Pancreas (tissue), 10 donors: ENCODE measurements around the gene ADGRG4. TPM values are rescaled to one million over a fixed set of nuclear protein-coding genes. Genes with fewer than 3 reads are reported as not detected.

Experiments used
- ATAC-seq, 4 donors: fragments of 200-7000 bp; cut with Tn5 transposase; one replicate each; pipeline versions ENCODE4 v1.8.0 to v1.9.1; 2020; ENCODE audit warnings: mild to moderate bottlenecking in 4 of 4, moderate library complexity in 4 of 4
- DNase-seq, 6 donors: peaks; one replicate each; pipeline ENCODE4 v3.0.0-alpha.2; 2020
- FAIRE-seq: peaks from 2 replicates; lab custom pipeline; 2012; peaks lifted over from hg19 to GRCh38; lab: Jason Lieb, UNC
- H3K27ac ChIP-seq, 4 donors: fragments of 200-600 bp; sonication (generic); 1 replicate in 3 of 4; 2 replicates in 1 of 4; pipeline versions ENCODE4 v1.5.0 to v1.8.0; 2020
- H3K27me3 ChIP-seq, 4 donors: fragments of 200-600 bp; one replicate each; pipeline ENCODE4 v1.8.0; 2021
- H3K36me3 ChIP-seq, 3 donors: fragments of 200-600 bp; sonication (generic) in 1 of 3; one replicate each; pipeline versions ENCODE4 v1.5.0 to v1.8.0; 2020 to 2021
- H3K4me1 ChIP-seq, 3 donors: fragments of 200-600 bp; one replicate each; pipeline ENCODE4 v1.8.0; 2021
- H3K4me3 ChIP-seq, 4 donors: fragments of 200-600 bp; sonication (generic) in 2 of 4; one replicate each; pipeline versions ENCODE4 v1.5.0 to v1.8.0; 2020 to 2021
- H3K9me3 ChIP-seq, 4 donors: fragments of 200-600 bp; one replicate each; pipeline ENCODE4 v1.8.0; 2021
- WGBS, 2 donors: extraction: QIAGEN DNeasy Blood & Tissue Kit; methylation state at CpG; one replicate each; pipeline ENCODE4 v1.1.7; 2013; 5-methylcytosine and 5-hydroxymethylcytosine counted together
- intact Hi-C, 3 donors: fragments of 100-400 bp; cut with DNase I; formaldehyde crosslinking; loops; one replicate each; pipeline versions ENCODE4 v1.11.1 to v1.14.2; 2022
- polyA plus RNA-seq, 2 donors: library from polyadenylated mRNA; stranded (reverse); fragments of 200-250 nt; gene quantifications; one replicate each; pipeline ENCODE4 v1.2.3, GENCODE V29; 2013
- total RNA-seq, 6 donors: library from RNA; stranded (reverse); fragmentation: NEBNext Ultra II Directional in 4 of 6; extraction: Animal tissue kit (Norgen Biotek cat#: 25700) in 4 of 6; gene quantifications; one replicate each; pipeline versions ENCODE4 v1.2.1 to v1.2.4, GENCODE V29; 2021 to 2023
- TF ChIP-seq, protein P1 (sequence below), 4 donors: fragments of 200-600 bp; sonication (generic) in 3 of 4; IDR thresholded peaks; one replicate each; pipeline versions ENCODE4 v1.5.0 to v1.8.0; 2021; ENCODE audit warnings: antibody characterized with exemption in 4 of 4
- donor health status: healthy with polysubstance abuse.
- donor health status: DM: no; HTN: no; CAD: no; lungs with moderate emphysema.
- donor health status: DM: no; HTN: no; CAD: no.
- donor health status: control.
- donor health status: control.
- donor health status: Bipolar disorder and iron deficiency.
- donor health status: DM: yes; HTN: yes; CAD: no.
- donor health status: DM: no; HTN: no; CAD: no.
- donor health status: DM: no; HTN: no; CAD: no.
- donor health status: DM: yes; HTN: yes; CAD: no.

ADGRG4 gene
- total and polyA plus RNA-seq, 8 donors: 0.02 TPM; not detected in 7

DNA sequence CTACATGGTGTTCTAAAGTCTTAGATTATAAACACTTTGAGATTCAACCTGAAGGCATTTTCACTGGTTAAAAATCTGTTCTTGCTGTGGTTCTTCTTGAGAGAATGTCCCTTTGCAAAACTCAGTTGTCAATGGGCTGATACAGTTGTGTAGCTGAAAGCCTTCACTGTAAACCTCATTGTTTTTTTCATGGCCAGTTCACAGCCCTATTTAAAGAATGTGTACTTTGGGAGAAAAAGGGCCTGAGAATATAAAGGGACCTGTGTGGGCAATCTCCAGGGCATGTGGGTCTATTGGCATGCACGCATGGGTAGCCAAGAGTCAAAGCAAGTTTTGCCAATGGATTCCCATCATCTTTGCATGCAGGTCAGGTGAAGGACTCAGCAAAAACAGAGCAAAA, 41.8 kb upstream of the ADGRG4 start:
- H3K27me3 ChIP-seq: peaks cover 0 to 13% (median 0%) of the 10 kb centered on the region in 4 donors
- intact Hi-C loops: no loop called here
- H3K36me3 ChIP-seq: no peaks in the 10 kb centered on the region
- H3K9me3 ChIP-seq: no peaks in the 10 kb centered on the region
- FAIRE-seq: no peak
- 70 to 71% methylated on average over 1 of the region's 1 CpG for WGBS, 2 donors
- TF ChIP-seq, protein P1, sequence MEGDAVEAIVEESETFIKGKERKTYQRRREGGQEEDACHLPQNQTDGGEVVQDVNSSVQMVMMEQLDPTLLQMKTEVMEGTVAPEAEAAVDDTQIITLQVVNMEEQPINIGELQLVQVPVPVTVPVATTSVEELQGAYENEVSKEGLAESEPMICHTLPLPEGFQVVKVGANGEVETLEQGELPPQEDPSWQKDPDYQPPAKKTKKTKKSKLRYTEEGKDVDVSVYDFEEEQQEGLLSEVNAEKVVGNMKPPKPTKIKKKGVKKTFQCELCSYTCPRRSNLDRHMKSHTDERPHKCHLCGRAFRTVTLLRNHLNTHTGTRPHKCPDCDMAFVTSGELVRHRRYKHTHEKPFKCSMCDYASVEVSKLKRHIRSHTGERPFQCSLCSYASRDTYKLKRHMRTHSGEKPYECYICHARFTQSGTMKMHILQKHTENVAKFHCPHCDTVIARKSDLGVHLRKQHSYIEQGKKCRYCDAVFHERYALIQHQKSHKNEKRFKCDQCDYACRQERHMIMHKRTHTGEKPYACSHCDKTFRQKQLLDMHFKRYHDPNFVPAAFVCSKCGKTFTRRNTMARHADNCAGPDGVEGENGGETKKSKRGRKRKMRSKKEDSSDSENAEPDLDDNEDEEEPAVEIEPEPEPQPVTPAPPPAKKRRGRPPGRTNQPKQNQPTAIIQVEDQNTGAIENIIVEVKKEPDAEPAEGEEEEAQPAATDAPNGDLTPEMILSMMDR (IDR thresholded peaks at IDR 0.05): no peak
- ATAC-seq: no peak
- no peak for DNase-seq
- H3K4me3 ChIP-seq: no peak overlapping the region
- H3K27ac ChIP-seq: no peak overlapping the region
- no peaks in the 10 kb centered on the region for H3K4me1 ChIP-seq

DNA sequence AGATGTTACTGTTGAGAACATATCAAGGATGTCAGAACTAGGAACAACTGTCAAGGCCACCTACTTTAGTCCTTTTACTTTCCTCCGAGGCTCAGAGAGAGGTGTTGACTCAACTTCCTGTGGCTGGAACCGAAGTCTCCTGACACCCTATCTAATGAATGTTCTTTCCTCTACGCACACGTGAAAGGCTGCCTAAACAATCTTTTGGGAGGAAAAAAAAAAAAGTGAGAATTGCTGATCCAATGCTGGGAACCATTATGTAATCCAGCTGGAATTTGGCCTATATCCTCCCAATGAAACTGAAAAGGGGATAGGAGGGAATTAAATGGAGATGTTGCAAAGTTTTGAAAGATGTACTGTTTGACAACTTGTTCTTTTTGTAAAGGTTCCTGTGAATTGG, 41.2 kb upstream of the ADGRG4 start:
- DNase-seq (no peak), FAIRE-seq (no peak), ATAC-seq (no peak)
- intact Hi-C loops: no loop called here
- TF ChIP-seq, protein P1 (IDR thresholded peaks at IDR 0.05): no peak
- Histone ChIP-seq H3K27me3 (peaks cover 0 to 14% (median 0%) of the 10 kb centered on the region in 4 donors), H3K9me3 (no peaks in the 10 kb centered on the region), H3K27ac (no peak overlapping the region), H3K4me1 (no peaks in the 10 kb centered on the region), H3K36me3 (no peaks in the 10 kb centered on the region), H3K4me3 (no peak overlapping the region)
- WGBS, 2 donors: 41% methylated on average over 4 of the region's 4 CpGs

DNA sequence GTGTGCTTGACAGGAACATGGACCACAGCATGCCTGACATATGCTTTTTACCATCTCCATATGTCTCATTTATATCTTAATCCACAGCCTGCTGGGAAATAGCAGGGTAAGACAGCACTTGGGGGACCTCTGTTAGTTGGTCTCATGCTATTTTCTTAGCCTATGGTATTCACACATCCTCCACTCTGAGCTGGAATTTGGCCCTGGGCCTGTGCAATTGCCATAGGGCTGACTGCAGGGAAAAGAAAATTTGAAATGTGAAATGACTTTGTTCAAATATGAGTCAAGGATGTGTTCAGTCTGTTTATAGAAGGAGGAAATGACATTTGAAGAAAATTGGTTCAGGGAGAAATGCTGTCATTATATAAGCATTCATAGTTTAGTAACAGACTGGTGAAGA, 40.0 kb upstream of the ADGRG4 start:
- no peak for DNase-seq
- FAIRE-seq: no peak
- Histone ChIP-seq H3K4me1 (no peaks in the 10 kb centered on the region), H3K27me3 (peaks cover 0 to 9% (median 0%) of the 10 kb centered on the region in 4 donors), H3K4me3 (no peak overlapping the region), H3K9me3 (no peaks in the 10 kb centered on the region), H3K27ac (no peak overlapping the region), H3K36me3 (no peaks in the 10 kb centered on the region)
- ATAC-seq: no peak
- intact Hi-C loops: no loop called here
- TF ChIP-seq, protein P1 (IDR thresholded peaks at IDR 0.05): no peak

DNA sequence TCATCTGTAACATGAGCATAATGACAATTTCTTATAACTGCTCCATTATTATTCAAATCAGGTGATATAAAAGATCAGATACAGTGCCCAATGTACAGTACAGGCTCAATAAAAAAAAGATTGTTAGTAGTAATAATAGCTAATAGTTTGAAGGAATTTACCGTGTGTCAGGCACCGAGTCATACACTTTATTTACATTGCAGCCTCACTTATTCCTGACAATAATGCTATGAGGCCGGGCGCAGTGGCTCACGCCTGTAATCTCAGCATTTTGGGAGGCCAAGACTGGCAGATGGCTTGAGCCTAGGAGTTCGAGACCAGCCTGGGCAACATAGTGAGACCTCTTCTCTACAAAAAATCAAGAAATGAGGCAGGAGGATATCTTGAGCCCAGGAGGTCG, 39.4 kb upstream of the ADGRG4 start:
- ATAC-seq (no peak), DNase-seq (no peak), FAIRE-seq (no peak)
- Histone ChIP-seq H3K4me1 (no peaks in the 10 kb centered on the region), H3K27ac (no peak overlapping the region), H3K4me3 (no peak overlapping the region), H3K36me3 (no peaks in the 10 kb centered on the region), H3K9me3 (no peaks in the 10 kb centered on the region), H3K27me3 (peaks cover 0 to 9% (median 0%) of the 10 kb centered on the region in 4 donors)
- intact Hi-C loops: no loop called here
- TF ChIP-seq, protein P1 (IDR thresholded peaks at IDR 0.05): no peak
- 57 to 79% methylated on average over 7 of the region's 7 CpGs for WGBS, 2 donors

DNA sequence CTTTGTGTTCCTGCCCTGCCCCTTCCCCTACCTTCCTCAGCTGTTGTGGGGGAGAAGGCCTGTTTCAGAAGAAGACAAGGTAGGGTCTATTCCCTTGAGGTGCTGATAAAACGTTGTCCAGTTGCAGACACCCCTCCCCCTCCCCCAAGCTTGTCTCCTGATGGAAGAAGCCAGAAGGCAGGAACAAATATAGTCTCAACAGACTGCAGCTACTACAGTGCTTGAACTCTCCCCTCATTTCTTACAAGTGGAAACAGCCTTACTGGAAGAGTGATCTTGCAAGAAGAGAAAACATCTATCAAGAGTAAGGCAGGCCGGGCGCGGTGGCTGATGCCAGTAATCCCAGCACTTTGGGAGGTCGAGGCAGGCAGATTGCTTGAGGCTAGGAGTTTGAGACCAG, 38.5 kb upstream of the ADGRG4 start:
- no peak for FAIRE-seq
- H3K36me3 ChIP-seq: no peaks in the 10 kb centered on the region
- WGBS, 2 donors: 64 to 68% methylated on average over 5 of the region's 5 CpGs
- DNase-seq: no peak
- ATAC-seq: no peak
- no peak overlapping the region for H3K4me3 ChIP-seq
- intact Hi-C loops: no loop called here
- TF ChIP-seq, protein P1 (IDR thresholded peaks at IDR 0.05): no peak
- no peaks in the 10 kb centered on the region for H3K9me3 ChIP-seq
- no peaks in the 10 kb centered on the region for H3K4me1 ChIP-seq
- H3K27ac ChIP-seq: no peak overlapping the region
- H3K27me3 ChIP-seq: peaks cover 0 to 9% (median 0%) of the 10 kb centered on the region in 4 donors
